Stimulated activated CD4-positive, alpha-beta T cell treated with anti-CD3 and anti-CD28 coated beads, Interleukin-4, amount 100 ng/mL, for 48 hours (primary cell): ENCODE data around the gene MTERF1.

ENCODE experiments used
- DNase-seq, 2 donors: peaks; one replicate each; pipeline ENCODE4 v3.0.0-alpha.2; 2020; ENCODE audit warnings: low read depth in 2 of 2

The MTERF1 gene

DNA sequence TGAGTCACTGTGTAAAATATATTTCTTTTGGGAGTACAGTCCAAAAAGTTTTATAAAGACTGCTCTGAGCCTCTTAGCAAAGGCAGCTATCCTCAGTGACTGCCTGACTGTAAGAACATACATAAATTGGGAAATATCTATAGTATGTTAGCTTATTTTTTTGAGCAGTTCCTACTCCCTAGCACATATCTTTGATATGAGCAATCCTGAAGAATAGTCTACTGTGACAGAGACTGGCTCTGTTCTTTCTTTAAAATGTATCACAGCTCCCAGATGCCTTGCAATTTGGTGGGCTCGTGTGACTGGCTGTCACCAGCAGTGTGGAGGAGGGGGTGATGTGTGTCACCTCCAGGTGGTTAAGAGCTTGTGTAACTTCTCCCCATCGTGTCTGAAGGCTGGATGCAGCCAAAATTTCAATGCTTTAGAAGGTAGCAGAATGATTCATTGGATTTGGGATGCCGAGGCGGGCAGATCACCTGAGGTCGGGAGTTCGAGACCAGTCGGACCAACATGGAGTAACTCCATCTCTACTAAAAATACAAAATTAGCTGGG is 47.9 kb downstream of the MTERF1 start:
- no peak for DNase-seq

DNA sequence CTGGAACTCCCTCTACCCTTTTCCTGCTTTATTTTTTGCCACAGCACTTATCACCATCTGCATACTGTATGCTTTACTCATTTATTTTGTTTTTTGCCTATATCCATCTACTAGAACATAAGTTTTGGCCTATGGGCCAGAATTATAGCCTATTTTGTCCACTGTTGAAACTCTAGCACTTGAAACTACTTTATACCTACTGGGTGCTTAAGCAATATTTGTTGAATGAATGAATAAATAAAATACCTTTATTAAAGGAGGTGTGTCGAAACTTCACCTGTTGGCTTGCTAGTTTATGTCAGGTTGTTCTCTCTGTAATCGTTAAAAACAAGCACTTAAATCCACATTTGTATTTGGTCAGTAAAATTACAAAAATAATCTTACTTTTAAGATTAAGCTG is 53.3 kb downstream of the MTERF1 start:
- DNase-seq: no peak

DNA sequence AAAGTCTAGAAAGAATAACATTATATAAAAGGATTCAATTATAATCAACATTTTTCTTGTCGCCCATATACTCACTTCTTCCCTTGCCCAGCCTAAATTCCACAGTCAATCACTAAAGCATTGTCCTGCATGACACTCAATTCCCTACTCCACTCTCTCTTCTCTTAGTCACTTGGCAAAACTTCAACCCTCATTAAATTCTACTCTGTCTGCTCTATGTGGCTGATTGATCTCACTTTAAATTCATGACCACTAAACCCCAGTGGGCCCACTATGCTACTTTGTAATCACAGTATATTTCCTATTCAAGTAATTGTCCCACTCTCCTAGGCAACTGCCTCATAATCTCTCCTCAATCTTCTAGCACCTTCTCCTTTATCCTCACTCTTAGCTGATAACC is 54.1 kb downstream of the MTERF1 start:
- no peak for DNase-seq

DNA sequence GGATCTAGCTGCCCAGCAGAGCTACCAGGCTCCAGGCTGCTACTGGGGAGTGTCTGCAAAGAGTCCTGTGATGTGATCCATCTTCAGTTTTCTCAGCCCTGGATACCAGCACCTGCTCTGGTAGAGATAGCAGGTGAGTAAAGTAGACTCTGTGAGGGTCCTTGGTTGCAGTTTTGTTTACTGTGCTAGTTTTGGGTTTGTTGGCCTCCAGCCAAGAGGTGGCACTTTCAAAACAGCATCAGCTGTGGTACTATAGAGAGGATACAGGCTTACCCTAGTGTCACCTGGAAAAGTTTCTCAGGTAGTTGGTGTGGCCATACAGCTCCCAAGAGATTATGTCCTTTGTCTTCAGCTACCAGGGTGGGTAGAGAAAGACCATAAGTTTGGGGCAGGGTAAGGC is 56.3 kb downstream of the MTERF1 start:
- no peak for DNase-seq
